HCT116 (cell line): Measurements from ENCODE around the gene RTN4. TPM values are rescaled to one million over a fixed set of nuclear protein-coding genes. Genes with fewer than 3 reads are reported as not detected.

ENCODE experiments used
- ATAC-seq: fragments of 200-7000 bp; cut with Tn5 transposase; 2 replicates; pipeline ENCODE4 v1.9.1; 2020; ENCODE audit warnings: mild to moderate bottlenecking, moderate library complexity
- BruUV-seq: library from RNA; stranded (reverse); fragments of 400-500 nt; replicated peaks from 2 replicates; lab custom pipeline; 2021; lab: Mats Ljungman, UMichigan
- CTCF ChIA-PET: fragments of 300-600 bp; sonication (Branson Sonifier 250); formaldehyde crosslinking; loops from one replicate; lab custom pipeline; 2021; ENCODE audit warnings: antibody characterized with exemption; lab: Charles Lee
- POLR2A ChIA-PET: fragments of 300-600, 350-600 bp; sonication (Branson Sonifier 250); formaldehyde crosslinking; loops from one replicate; lab custom pipeline; 2021; ENCODE audit warnings: antibody characterized with exemption; lab: Charles Lee
- RAD21 ChIA-PET, 2 experiments: fragments of 300-600 bp; sonication (Branson Sonifier 250); formaldehyde crosslinking; loops; one replicate each; lab custom pipeline; 2023; ENCODE audit warnings: low total read pairs in 2 of 2; ENCODE audit not compliant: uncharacterized antibody in 2 of 2, unreplicated experiment in 2 of 2, low non-redundant PET in 1 of 2; lab: Charles Lee
- DNase-seq: peaks from one replicate; pipeline ENCODE4 v3.0.0-alpha.2; 2010; ENCODE audit warnings: low read depth, low spot score
- H2AFZ ChIP-seq: fragments of 200-600 bp; shearing (Covaris generic), sonication (generic); 2 replicates; pipeline ENCODE4 v1.6.1; 2017; ENCODE audit warnings: low read depth, mixed run types, mixed read lengths, antibody characterized with exemption, low read length; ENCODE audit not compliant: poor library complexity, severe bottlenecking
- H3K27ac ChIP-seq: 2 replicates; pipeline ENCODE4 v1.5.1; 2012; ENCODE audit warnings: low read depth, low read length
- H3K27me3 ChIP-seq: fragments of 200-600 bp; sonication (generic); 2 replicates; pipeline ENCODE4 v1.6.1; 2016; ENCODE audit warnings: mixed run types, low read length, mixed read lengths; ENCODE audit not compliant: insufficient read depth
- H3K36me3 ChIP-seq, 2 experiments: fragments of 200-500 bp in 1 of 2; fragments of 200-600 bp in 1 of 2; sonication (Bioruptor generic) in 1 of 2; sonication (generic) in 1 of 2; 2 replicates each; pipeline versions ENCODE4 v1.5.1 to v1.6.1; 2014 to 2016; ENCODE audit warnings: low read length in 2 of 2, inconsistent platforms in 1 of 2, mixed read lengths in 1 of 2, mixed run types in 1 of 2; ENCODE audit not compliant: insufficient read depth in 2 of 2, control insufficient read depth in 1 of 2
- H3K4me1 ChIP-seq, 2 experiments: fragments of 200-600 bp in 1 of 2; sonication (generic) in 1 of 2; 2 replicates each; pipeline versions ENCODE4 v1.5.1 to v1.6.1; 2012 to 2017; ENCODE audit warnings: low read length in 2 of 2, inconsistent platforms in 1 of 2, mild to moderate bottlenecking in 1 of 2, mixed read lengths in 1 of 2, mixed run types in 1 of 2, moderate library complexity in 1 of 2; ENCODE audit not compliant: insufficient read depth in 2 of 2, control insufficient read depth in 1 of 2
- H3K4me2 ChIP-seq: fragments of 200-600 bp; sonication (generic); 2 replicates; pipeline ENCODE4 v1.6.1; 2017; ENCODE audit warnings: mixed run types, low read length, mixed read lengths
- H3K4me3 ChIP-seq, 2 experiments: fragments of 200-600 bp in 1 of 2; sonication (generic) in 1 of 2; replicated peaks in 1 of 2; 2 replicates each; pipeline ENCODE4 v1.5.1; 2011 to 2016; ENCODE audit warnings: low read length in 2 of 2, control low read depth in 1 of 2, low read depth in 1 of 2, mild to moderate bottlenecking in 1 of 2, mixed read lengths in 1 of 2, mixed run types in 1 of 2
- H3K79me2 ChIP-seq: fragments of 200-600 bp; sonication (generic); 2 replicates; pipeline ENCODE4 v1.6.1; 2017; ENCODE audit warnings: mild to moderate bottlenecking, mixed run types, low read length, moderate library complexity, mixed read lengths; ENCODE audit not compliant: insufficient read depth
- H3K9ac ChIP-seq: fragments of 200-600 bp; sonication (generic); 2 replicates; pipeline ENCODE4 v1.6.1; 2016; ENCODE audit warnings: low read length, mixed read lengths
- H3K9me2 ChIP-seq: fragments of 200-600 bp; sonication (generic), shearing (Covaris generic); 2 replicates; pipeline ENCODE4 v1.6.1; 2017; ENCODE audit warnings: mixed run types, mild to moderate bottlenecking, moderate library complexity; ENCODE audit not compliant: insufficient read depth
- H3K9me3 ChIP-seq, 2 experiments: fragments of 200-500 bp in 1 of 2; fragments of 200-600 bp in 1 of 2; sonication (Bioruptor generic) in 1 of 2; sonication (generic) in 1 of 2; 2 replicates each; pipeline ENCODE4 v1.6.1; 2014 to 2017; ENCODE audit warnings: low read length in 2 of 2, mixed read lengths in 2 of 2, inconsistent platforms in 1 of 2, low read depth in 1 of 2, mild to moderate bottlenecking in 1 of 2, mixed run types in 1 of 2, moderate library complexity in 1 of 2; ENCODE audit not compliant: control insufficient read depth in 1 of 2, insufficient read depth in 1 of 2
- H4K20me1 ChIP-seq: fragments of 200-600 bp; sonication (generic), shearing (Covaris generic); 2 replicates; pipeline ENCODE4 v1.6.1; 2017; ENCODE audit warnings: mixed run types, mild to moderate bottlenecking, moderate library complexity; ENCODE audit not compliant: insufficient read depth
- CBX3 ChIP-seq: IDR thresholded peaks from 2 replicates; pipeline ENCODE4 v1.6.1; 2012; ENCODE audit warnings: low read depth
- CEBPB ChIP-seq: IDR thresholded peaks from 2 replicates; pipeline ENCODE4 v1.6.1; 2012; ENCODE audit warnings: low read depth
- EGR1 ChIP-seq: IDR thresholded peaks from 2 replicates; pipeline ENCODE4 v1.6.1; 2012; ENCODE audit warnings: low read depth
- ELF1 ChIP-seq: IDR thresholded peaks from 2 replicates; pipeline ENCODE4 v1.6.1; 2012; ENCODE audit warnings: low read depth, borderline replicate concordance
- EZH2phosphoT487 ChIP-seq: fragments of 200-600 bp; IDR thresholded peaks from 2 replicates; pipeline ENCODE4 v1.6.1; 2018; ENCODE audit warnings: antibody characterized with exemption, borderline replicate concordance
- FOSL1 ChIP-seq: IDR thresholded peaks from 2 replicates; pipeline ENCODE4 v1.6.1; 2012; ENCODE audit warnings: low read depth
- JUND ChIP-seq: IDR thresholded peaks from 2 replicates; pipeline ENCODE4 v1.6.1; 2012
- POLR2A ChIP-seq: IDR thresholded peaks from 2 replicates; pipeline ENCODE4 v1.7.0; 2011; ENCODE audit warnings: borderline replicate concordance; ENCODE audit not compliant: insufficient read depth, insufficient read length; ENCODE audit errors: extremely low read depth
- POLR2AphosphoS5 ChIP-seq: IDR thresholded peaks from 2 replicates; pipeline ENCODE4 v1.6.1; 2011; ENCODE audit warnings: mild to moderate bottlenecking, low read depth, low read length, moderate library complexity
- SP1 ChIP-seq: IDR thresholded peaks from 2 replicates; pipeline ENCODE4 v1.6.1; 2012; ENCODE audit warnings: low read depth
- TCF7L2 ChIP-seq: IDR thresholded peaks from 2 replicates; pipeline ENCODE4 v1.7.0; 2011; ENCODE audit warnings: borderline replicate concordance, inconsistent platforms; ENCODE audit not compliant: insufficient read depth, insufficient read length; ENCODE audit errors: extremely low read depth
- ZNF274 ChIP-seq: fragments of 200-500 bp; sonication (Bioruptor generic); IDR thresholded peaks from 2 replicates; pipeline ENCODE4 v1.6.1; 2014; ENCODE audit warnings: mild to moderate bottlenecking, low read depth, low read length, inconsistent platforms
- intact Hi-C: fragments of 100-400 bp; cut with micrococcal nuclease; formaldehyde crosslinking; loops from 2 replicates; pipeline ENCODE4 v1.10.0; 2022
- total RNA-seq: library from RNA; stranded (reverse); gene quantifications from one replicate; pipeline ENCODE4 v1.2.1, GENCODE V29; 2021; ENCODE audit not compliant: unreplicated experiment
- TF ChIP-seq, protein P1 (sequence below): IDR thresholded peaks from 2 replicates; pipeline ENCODE4 v1.6.1; 2012
- TF ChIP-seq, protein P2 (sequence below), 3 experiments: fragments of 200-600 bp in 1 of 3; sonication (generic) in 1 of 3; IDR thresholded peaks in 2 of 3; conservative IDR thresholded peaks in 1 of 3; 2 replicates each; pipeline ENCODE4 v1.5.1; 2012 to 2017; ENCODE audit warnings: low read depth in 2 of 3, low read length in 2 of 3, antibody characterized with exemption in 1 of 3, borderline replicate concordance in 1 of 3, control low read depth in 1 of 3, mild to moderate bottlenecking in 1 of 3, mixed read lengths in 1 of 3, mixed run types in 1 of 3, moderate library complexity in 1 of 3; ENCODE audit not compliant: insufficient read depth in 1 of 3

RTN4 gene
- total RNA-seq, 1 experiment from 2014 or later = 221 TPM

GRCh38 chr2:55089726-55090125 lies 39.5 kb upstream of the RTN4 start:
- Histone ChIP-seq H4K20me1 (no peaks in the 10 kb centered on the region), H3K4me1 (peaks cover 6 to 29% of the 10 kb centered on the region in 2 experiments), H3K9me3 (no peaks in the 10 kb centered on the region), H3K27ac (no peak overlapping the region), H3K9ac (no peak overlapping the region), H3K4me3 (no peak overlapping the region), H3K36me3 (no peaks in the 10 kb centered on the region), H3K4me2 (no peak overlapping the region), H2AFZ (no peak overlapping the region), H3K27me3 (no peaks in the 10 kb centered on the region), H3K79me2 (no peaks in the 10 kb centered on the region), H3K9me2 (no peaks in the 10 kb centered on the region)
- no TSS peak for BruUV-seq
- intact Hi-C loops = no loop called here
- no peak for TF ChIP-seq POLR2A
- TF ChIP-seq, protein P1, sequence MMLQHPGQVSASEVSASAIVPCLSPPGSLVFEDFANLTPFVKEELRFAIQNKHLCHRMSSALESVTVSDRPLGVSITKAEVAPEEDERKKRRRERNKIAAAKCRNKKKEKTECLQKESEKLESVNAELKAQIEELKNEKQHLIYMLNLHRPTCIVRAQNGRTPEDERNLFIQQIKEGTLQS = no peak
- no peak for TF ChIP-seq CBX3
- no peak for TF ChIP-seq ZNF274
- RAD21 ChIA-PET = no interaction called here
- CTCF ChIA-PET = no interaction called here
- no peak for DNase-seq
- POLR2A ChIA-PET = no interaction called here
- no peak for ATAC-seq

- Histone ChIP-seq H3K4me2 (no peak overlapping the region), H3K36me3 (no peaks in the 10 kb centered on the region), H3K27me3 (no peaks in the 10 kb centered on the region), H3K27ac (no peak overlapping the region), H3K9me2 (no peaks in the 10 kb centered on the region), H3K4me3 (no peak overlapping the region), H3K9me3 (no peaks in the 10 kb centered on the region), H3K79me2 (no peaks in the 10 kb centered on the region), H3K4me1 (peaks cover 6 to 18% of the 10 kb centered on the region in 2 experiments), H4K20me1 (no peaks in the 10 kb centered on the region), H2AFZ (no peak overlapping the region), H3K9ac (no peak overlapping the region)
- ATAC-seq (no peak), DNase-seq (no peak)
- ChIA-PET POLR2A (no interaction called here), RAD21 (no interaction called here), CTCF (no interaction called here)
- no TSS peak for BruUV-seq
- TF ChIP-seq TCF7L2 (no peak), EGR1 (no peak), SP1 (no peak), JUND (no peak), ZNF274 (no peak), ELF1 (no peak), CBX3 (no peak), POLR2AphosphoS5 (no peak), EZH2phosphoT487 (no peak), POLR2A (no peak), CEBPB (no peak), FOSL1 (no peak)
- TF ChIP-seq, protein P2, sequence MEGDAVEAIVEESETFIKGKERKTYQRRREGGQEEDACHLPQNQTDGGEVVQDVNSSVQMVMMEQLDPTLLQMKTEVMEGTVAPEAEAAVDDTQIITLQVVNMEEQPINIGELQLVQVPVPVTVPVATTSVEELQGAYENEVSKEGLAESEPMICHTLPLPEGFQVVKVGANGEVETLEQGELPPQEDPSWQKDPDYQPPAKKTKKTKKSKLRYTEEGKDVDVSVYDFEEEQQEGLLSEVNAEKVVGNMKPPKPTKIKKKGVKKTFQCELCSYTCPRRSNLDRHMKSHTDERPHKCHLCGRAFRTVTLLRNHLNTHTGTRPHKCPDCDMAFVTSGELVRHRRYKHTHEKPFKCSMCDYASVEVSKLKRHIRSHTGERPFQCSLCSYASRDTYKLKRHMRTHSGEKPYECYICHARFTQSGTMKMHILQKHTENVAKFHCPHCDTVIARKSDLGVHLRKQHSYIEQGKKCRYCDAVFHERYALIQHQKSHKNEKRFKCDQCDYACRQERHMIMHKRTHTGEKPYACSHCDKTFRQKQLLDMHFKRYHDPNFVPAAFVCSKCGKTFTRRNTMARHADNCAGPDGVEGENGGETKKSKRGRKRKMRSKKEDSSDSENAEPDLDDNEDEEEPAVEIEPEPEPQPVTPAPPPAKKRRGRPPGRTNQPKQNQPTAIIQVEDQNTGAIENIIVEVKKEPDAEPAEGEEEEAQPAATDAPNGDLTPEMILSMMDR (IDR thresholded peaks at IDR 0.05 in 2 of 3, conservative IDR thresholded peaks at IDR 0.05 in 1 of 3; ENCODE audit: borderline replicate concordance in 1 of 3, insufficient read depth in 1 of 3, low read depth in 2 of 3, low read length in 2 of 3) = no peak
- TF ChIP-seq, protein P1 = no peak
- intact Hi-C loops = no loop called here
Measured at GRCh38 chr2:55088400-55088799, 38.1 kb upstream of the RTN4 start.
